GM23338 (cell line): ENCODE data around the gene CENPL. TPM values are rescaled to one million over a fixed set of nuclear protein-coding genes. Genes with fewer than 3 reads are reported as not detected.
"Not testable (repeated sequence)": the region's sequence is repeated elsewhere in the genome, so short reads cannot be mapped to it uniquely, and the experiment has no call there.

Experiments
- ATAC-seq: fragments of 200-7000 bp; cut with Tn5 transposase; 3 replicates; pipeline ENCODE4 v1.9.1; 2020
- DNase-seq: peaks from one replicate; pipeline ENCODE4 v3.0.0-alpha.2; 2015; ENCODE audit warnings: low spot score
- H2AFZ ChIP-seq: fragments of 200-600 bp; sonication (generic); 2 replicates; pipeline ENCODE4 v1.8.0; 2016; ENCODE audit warnings: antibody characterized with exemption, mild to moderate bottlenecking, moderate library complexity
- H3F3A ChIP-seq: fragments of 200-600 bp; sonication (generic); replicated peaks from 2 replicates; pipeline ENCODE4 v1.8.0; 2017; ENCODE audit warnings: antibody characterized with exemption, mixed run types, low read depth
- H3K27ac ChIP-seq: fragments of 200-600 bp; sonication (generic); 2 replicates; pipeline ENCODE4 v1.6.1; 2016; ENCODE audit warnings: low read depth
- H3K27me3 ChIP-seq: fragments of 200-600 bp; sonication (generic); 2 replicates; pipeline ENCODE4 v1.8.0; 2016; ENCODE audit warnings: mild to moderate bottlenecking, mixed run types, moderate library complexity; ENCODE audit not compliant: insufficient read depth
- H3K36me3 ChIP-seq: fragments of 200-600 bp; sonication (generic); 2 replicates; pipeline ENCODE4 v1.8.0; 2016; ENCODE audit warnings: mild to moderate bottlenecking; ENCODE audit not compliant: insufficient read depth
- H3K4me1 ChIP-seq: fragments of 200-600 bp; sonication (generic); 2 replicates; pipeline ENCODE4 v1.8.0; 2016; ENCODE audit warnings: mild to moderate bottlenecking, moderate library complexity; ENCODE audit not compliant: insufficient read depth
- H3K4me2 ChIP-seq: fragments of 200-600 bp; sonication (generic); 2 replicates; pipeline ENCODE4 v1.7.1; 2017; ENCODE audit warnings: mixed run types
- H3K4me3 ChIP-seq: fragments of 200-600 bp; sonication (generic); 2 replicates; pipeline ENCODE4 v1.6.1; 2016; ENCODE audit warnings: mixed run types
- H3K79me2 ChIP-seq: fragments of 200-600 bp; sonication (generic); replicated peaks from 2 replicates; pipeline ENCODE4 v1.8.0; 2017; ENCODE audit warnings: mild to moderate bottlenecking; ENCODE audit not compliant: insufficient read depth
- H3K9me2 ChIP-seq: fragments of 200-600 bp; sonication (generic); 2 replicates; pipeline ENCODE4 v1.8.0; 2017; ENCODE audit not compliant: insufficient read depth
- H4K20me1 ChIP-seq: fragments of 200-600 bp; sonication (generic); replicated peaks from 2 replicates; pipeline ENCODE4 v1.8.0; 2017; ENCODE audit warnings: mild to moderate bottlenecking; ENCODE audit not compliant: insufficient read depth
- H3K27ac Mint-ChIP-seq: 2 replicates; pipeline ENCODE4 v1.8.0; 2020; ENCODE audit warnings: inconsistent platforms, mild to moderate bottlenecking, moderate library complexity, mixed read lengths
- H3K27me3 Mint-ChIP-seq: 3 replicates; pipeline ENCODE4 v1.8.0; 2022; ENCODE audit warnings: low read depth, mild to moderate bottlenecking, moderate library complexity, mixed read lengths, inconsistent platforms; ENCODE audit not compliant: insufficient read depth, poor library complexity
- H3K36me3 Mint-ChIP-seq: 3 replicates; pipeline ENCODE4 v1.8.0; 2021; ENCODE audit warnings: low read depth, mild to moderate bottlenecking, inconsistent platforms, moderate library complexity, mixed read lengths
- H3K4me1 Mint-ChIP-seq: 3 replicates; pipeline ENCODE4 v1.8.0; 2020; ENCODE audit warnings: mild to moderate bottlenecking, inconsistent platforms, mixed read lengths
- H3K4me3 Mint-ChIP-seq: 3 replicates; pipeline ENCODE4 v1.8.0; 2021; ENCODE audit warnings: moderate library complexity, mild to moderate bottlenecking, inconsistent platforms, mixed read lengths
- H3K9me3 Mint-ChIP-seq: 3 replicates; pipeline ENCODE4 v1.8.0; 2020; ENCODE audit warnings: moderate library complexity, mild to moderate bottlenecking, inconsistent platforms, mixed read lengths
- EZH2phosphoT487 ChIP-seq: fragments of 200-600 bp; sonication (generic); IDR thresholded peaks from one replicate; pipeline ENCODE4 v1.8.1; 2018; ENCODE audit warnings: antibody characterized with exemption; ENCODE audit not compliant: unreplicated experiment
- POLR2AphosphoS5 ChIP-seq: IDR thresholded peaks from 2 replicates; pipeline ENCODE4 v1.6.1; 2016; ENCODE audit warnings: antibody characterized with exemption, low read depth
- STAT1 ChIP-seq: IDR thresholded peaks from one replicate; pipeline ENCODE4 v1.6.1; 2016; ENCODE audit warnings: antibody characterized with exemption; ENCODE audit not compliant: unreplicated experiment
- ZNF114 ChIP-seq: fragments of 250-450 bp; sonication (Bioruptor Pico); IDR thresholded peaks from 2 replicates; pipeline ENCODE4 v1.5.0; 2020; ENCODE audit warnings: mild to moderate bottlenecking, moderate library complexity
- ZNF331 ChIP-seq: fragments of 250-450 bp; sonication (Bioruptor Pico); IDR thresholded peaks from 2 replicates; pipeline ENCODE4 v1.5.0; 2020; ENCODE audit warnings: low read depth, mild to moderate bottlenecking, moderate library complexity
- polyA plus RNA-seq: library from polyadenylated mRNA; unstranded; fragments of >200 nt; fragmentation: Nextera tagmentation; extraction: Ambion mirVana; gene quantifications from 2 replicates; pipeline ENCODE4 v1.2.1, GENCODE V29; 2016
- total RNA-seq: library from RNA; depleted of rRNA; stranded (reverse); fragments of >200 nt; shearing (Covaris generic); gene quantifications from 2 replicates; pipeline ENCODE4 v1.2.3, GENCODE V29; 2014

Gene CENPL
- total and polyA plus RNA-seq, 2 experiments from 2014 or later, result 13.6 to 23.5 TPM

DNA sequence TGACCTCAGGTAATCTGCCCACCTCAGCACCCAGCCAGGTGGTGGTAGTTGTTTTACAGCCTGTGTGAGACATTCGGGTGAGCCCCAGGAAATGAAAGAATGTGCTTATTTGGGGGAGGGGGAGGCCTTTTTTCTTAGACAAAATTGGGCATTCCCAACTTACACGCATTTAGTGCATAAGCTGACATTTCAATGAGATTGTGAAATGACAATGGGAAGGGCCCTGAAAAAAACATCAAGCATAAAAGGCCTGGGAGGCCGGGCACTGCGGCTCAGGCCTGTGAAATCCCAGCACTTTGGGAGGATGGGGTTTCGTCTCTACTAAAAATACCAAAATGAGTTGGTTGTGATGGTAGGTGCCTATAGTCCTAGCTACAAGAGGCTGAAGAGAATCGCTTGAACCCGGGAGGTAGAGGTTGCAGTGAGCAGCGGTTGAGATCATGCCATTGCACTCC, 38.1 kb upstream of the CENPL start:
- Histone ChIP-seq H2AFZ (no peak overlapping the region), H3K36me3 (peaks cover 45% of the 10 kb centered on the region), H3F3A (peaks cover 64% of the 10 kb centered on the region), H3K27me3 (no peaks in the 10 kb centered on the region), H4K20me1 (peaks cover 16% of the 10 kb centered on the region), H3K9me2 (no peaks in the 10 kb centered on the region), H3K4me1 (peaks cover 24% of the 10 kb centered on the region), H3K79me2 (peaks cover 32% of the 10 kb centered on the region), H3K4me3 (no peak overlapping the region), H3K27ac (peak overlapping the region; percentile 96), H3K4me2 (no peak overlapping the region)
- ATAC-seq (peak; percentile 5), DNase-seq (peak; percentile 58)
- no peak for TF ChIP-seq ZNF114
- peak; percentile 87 for TF ChIP-seq POLR2AphosphoS5
- Mint-ChIP-seq H3K9me3 (peaks cover 11% of the 10 kb centered on the region; the same call in 2 of the 3 replicates), H3K4me3 (peak overlapping the region; percentile 38; the same call in 2 of the 3 replicates), H3K36me3 (peaks cover 81% of the 10 kb centered on the region), H3K4me1 (peaks cover 22% of the 10 kb centered on the region), H3K27ac (peak overlapping the region; percentile 89), H3K27me3 (peaks cover 59% of the 10 kb centered on the region)

DNA sequence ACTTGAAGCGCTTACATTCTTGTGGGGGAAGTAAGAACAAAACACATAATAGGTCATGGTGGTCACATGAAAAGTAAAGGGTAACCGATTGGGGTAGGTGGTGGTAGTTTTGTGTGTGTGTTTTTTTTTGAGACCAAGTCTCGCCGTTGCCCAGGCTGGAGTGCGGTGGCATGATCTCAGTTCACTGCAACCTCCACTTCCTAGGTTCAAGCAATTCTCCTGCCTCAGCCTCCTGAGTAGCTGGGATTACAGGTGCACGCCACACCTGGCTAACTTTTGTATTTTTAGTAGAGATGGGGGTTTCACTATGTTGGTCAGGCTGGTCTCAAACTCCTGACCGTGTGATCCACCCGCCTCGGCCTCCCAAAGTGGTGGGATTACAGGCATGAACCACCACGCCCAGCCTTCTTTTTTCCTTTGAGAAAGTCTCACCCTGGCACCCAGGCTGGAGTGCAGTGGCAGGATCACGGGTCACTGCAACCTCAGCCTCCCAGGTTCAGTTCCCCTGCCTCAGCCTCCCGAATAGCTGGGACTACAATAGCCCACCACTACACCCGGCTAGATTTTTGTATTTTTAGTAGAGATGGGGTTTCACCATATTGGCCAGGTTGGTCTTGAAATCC, 37.6 kb upstream of the CENPL start:
- Histone ChIP-seq H3K4me1 (peaks cover 24% of the 10 kb centered on the region), H4K20me1 (peaks cover 16% of the 10 kb centered on the region), H3K79me2 (peaks cover 28% of the 10 kb centered on the region), H3K27ac (peak overlapping the region; percentile 96), H3K36me3 (peaks cover 45% of the 10 kb centered on the region), H3F3A (peaks cover 60% of the 10 kb centered on the region)
- Mint-ChIP-seq H3K4me1 (peaks cover 22% of the 10 kb centered on the region), H3K27ac (peak overlapping the region; percentile 89), H3K36me3 (peaks cover 81% of the 10 kb centered on the region), H3K4me3 (peak overlapping the region; percentile 35; the same call in 2 of the 3 replicates), H3K27me3 (peaks cover 53% of the 10 kb centered on the region)
- not testable (repeated sequence) for H3K27me3 ChIP-seq, H3K4me3 ChIP-seq, H3K4me2 ChIP-seq, H2AFZ ChIP-seq, H3K9me2 ChIP-seq, H3K9me3 Mint-ChIP-seq
- peak; percentile 39 for DNase-seq
- 0 out of 2 replicates have a peak, but pooled peaks have one; percentile 29 for TF ChIP-seq ZNF331 (CRISPR knock-in tag)
- peak; percentile 19 for ATAC-seq

DNA sequence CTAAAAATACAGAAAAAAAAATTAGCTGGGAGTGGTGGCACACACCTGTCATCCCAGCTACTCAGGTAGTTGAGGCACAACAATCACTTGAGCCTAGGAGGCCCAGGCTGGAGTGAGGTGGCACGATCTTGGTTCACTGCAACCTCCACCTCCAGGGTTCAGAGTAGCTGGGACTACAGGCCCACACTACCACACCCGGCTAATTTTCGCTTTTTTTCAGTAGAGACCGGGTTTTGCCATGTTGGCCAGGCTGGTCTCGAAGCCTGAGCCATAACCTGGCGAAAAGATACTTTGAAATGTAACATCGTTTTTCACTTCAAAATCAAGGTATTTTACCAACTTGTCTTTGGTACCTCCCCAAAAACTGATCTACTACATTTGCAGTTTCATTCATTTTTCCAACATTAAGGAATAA, 37.1 kb upstream of the CENPL start:
- TF ChIP-seq STAT1 (no peak), EZH2phosphoT487 (no peak), ZNF331 (CRISPR knock-in tag) (no peak)
- H3K4me1 Mint-ChIP-seq, result peaks cover 22% of the 10 kb centered on the region
- H3F3A ChIP-seq, result peaks cover 54% of the 10 kb centered on the region
- peaks cover 48% of the 10 kb centered on the region for H3K27me3 Mint-ChIP-seq
- peaks cover 16% of the 10 kb centered on the region for H4K20me1 ChIP-seq
- DNase-seq (peak; percentile 36), ATAC-seq (peak; percentile 43)
- peaks cover 7% of the 10 kb centered on the region; the same call in 2 of the 3 replicates for H3K9me3 Mint-ChIP-seq
- no peak overlapping the region for H2AFZ ChIP-seq
- peaks cover 23% of the 10 kb centered on the region for H3K79me2 ChIP-seq
- no peaks in the 10 kb centered on the region for H3K9me2 ChIP-seq
- H3K27me3 ChIP-seq, result no peaks in the 10 kb centered on the region
- peaks cover 76% of the 10 kb centered on the region for H3K36me3 Mint-ChIP-seq
- H3K27ac ChIP-seq, result peak overlapping the region; percentile 96
- no peak overlapping the region for H3K4me3 ChIP-seq
- H3K27ac Mint-ChIP-seq, result peak overlapping the region; percentile 89
- peaks cover 24% of the 10 kb centered on the region for H3K4me1 ChIP-seq
- H3K4me2 ChIP-seq, result no peak overlapping the region
- H3K4me3 Mint-ChIP-seq, result peak overlapping the region; percentile 20; the same call in 1 of the 3 replicates
- H3K36me3 ChIP-seq, result peaks cover 40% of the 10 kb centered on the region
